GM19452 (cell line): ENCODE data around the gene MCTP1.

ENCODE experiments used
- ATAC-seq: cut with Tn5 transposase; IDR thresholded peaks from one replicate; pipeline ENCODE4 v1.9.1; 2021; ENCODE audit not compliant: unreplicated experiment

The MCTP1 gene

GRCh38 chr5:95078868-95079267 lies 206.0 kb downstream of the MCTP1 start:
- no peak for ATAC-seq

- ATAC-seq = no peak
Observed at GRCh38 chr5:95076395-95077185, 208.3 kb downstream of the MCTP1 start.

DNA sequence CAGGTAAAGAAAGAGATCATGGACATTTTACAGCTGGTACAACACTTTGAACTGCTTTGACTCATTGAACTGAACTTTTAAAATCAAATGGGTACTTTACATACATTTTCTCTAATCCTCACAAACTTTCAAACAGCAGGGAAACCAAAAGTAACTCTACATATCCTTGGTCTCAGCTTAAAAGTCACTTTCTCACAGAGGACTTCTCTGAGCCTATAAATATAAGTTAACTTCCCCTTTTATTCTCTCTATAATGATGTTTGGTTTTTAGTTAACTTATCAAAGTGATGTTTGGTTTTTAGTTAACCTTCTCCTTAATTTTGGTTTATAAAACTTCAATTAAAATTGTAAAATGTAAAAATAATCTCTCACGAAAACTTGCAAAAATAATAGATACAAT lies 209.8 kb downstream of the MCTP1 start:
- ATAC-seq = no peak

- no peak for ATAC-seq
Observed at GRCh38 chr5:95072281-95072680, 212.6 kb downstream of the MCTP1 start.

DNA sequence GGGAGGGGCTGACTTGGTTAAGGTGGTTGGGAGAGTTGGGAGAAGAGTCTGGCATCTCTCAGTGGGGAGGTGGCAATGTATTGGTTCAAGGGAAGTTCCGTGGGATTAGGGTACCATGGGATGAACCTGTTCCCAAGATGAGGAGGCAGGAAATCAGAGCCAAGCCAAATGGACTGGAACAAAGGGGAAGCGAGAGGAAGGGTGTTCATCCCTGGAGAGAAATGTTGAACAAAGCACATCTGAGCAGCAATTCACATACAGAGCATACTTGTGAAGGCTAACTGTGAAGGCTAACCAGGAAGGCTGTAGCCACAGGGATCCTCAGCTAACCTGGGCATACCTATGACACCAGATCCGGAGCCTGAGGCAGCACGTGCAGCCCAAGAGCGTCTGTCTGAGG lies 214.0 kb downstream of the MCTP1 start:
- no peak for ATAC-seq

- no peak for ATAC-seq
Observed at GRCh38 chr5:95070453-95070852, 214.4 kb downstream of the MCTP1 start.

- ATAC-seq = no peak
Observed at GRCh38 chr5:95069948-95070347, 214.9 kb downstream of the MCTP1 start.

GRCh38 chr5:95069021-95069420 lies 215.9 kb downstream of the MCTP1 start:
- ATAC-seq = no peak

DNA sequence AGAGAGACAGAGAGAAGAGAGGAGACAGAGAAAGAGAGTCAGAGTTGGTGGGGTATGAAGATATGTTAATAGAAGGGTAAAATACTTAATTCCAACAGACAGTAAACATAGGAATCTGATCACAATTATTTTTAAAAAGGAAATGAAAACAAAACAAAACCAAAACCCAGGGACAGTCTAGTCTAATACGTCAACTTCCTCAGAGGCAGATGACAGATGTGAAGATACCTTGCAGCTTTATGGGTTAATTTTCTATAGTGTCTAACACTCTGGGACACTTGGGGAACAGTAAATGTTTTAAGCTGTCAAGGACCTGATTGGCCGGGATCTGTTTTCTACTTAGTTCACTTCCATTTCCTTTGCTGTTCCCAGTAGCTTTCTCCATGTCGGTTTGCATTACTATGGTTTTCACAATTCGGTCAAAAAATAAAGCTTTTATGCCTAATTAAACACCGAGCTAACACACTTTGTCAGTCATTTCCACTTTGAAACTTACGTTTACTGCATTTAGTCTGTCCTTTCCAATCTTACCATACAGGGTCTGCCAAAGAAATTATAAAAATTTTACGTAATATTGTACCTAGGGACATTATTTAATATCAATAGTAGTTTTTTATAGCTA lies 216.5 kb downstream of the MCTP1 start:
- ATAC-seq = peak; percentile 70

- no peak for ATAC-seq
Observed at GRCh38 chr5:95066048-95066447, 218.8 kb downstream of the MCTP1 start.

DNA sequence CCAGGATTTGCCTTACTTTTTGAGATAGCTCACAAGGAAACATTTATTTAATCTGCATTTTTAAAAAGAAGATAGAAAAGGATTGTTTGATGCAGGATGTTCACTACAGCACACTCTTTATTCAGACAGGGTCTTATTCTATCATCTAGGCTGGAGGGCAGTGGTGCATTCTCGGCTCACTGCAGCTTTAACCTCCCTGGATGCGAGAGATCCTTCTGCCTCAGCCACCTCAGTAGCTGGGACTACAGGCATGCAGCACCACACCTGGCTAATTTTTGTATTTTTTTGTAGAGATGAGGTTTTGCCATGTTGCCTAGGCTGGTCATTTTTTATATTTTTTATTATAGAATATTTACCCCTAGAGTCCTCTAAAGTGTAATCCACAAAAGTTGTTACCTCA lies 221.4 kb downstream of the MCTP1 start:
- no peak for ATAC-seq

DNA sequence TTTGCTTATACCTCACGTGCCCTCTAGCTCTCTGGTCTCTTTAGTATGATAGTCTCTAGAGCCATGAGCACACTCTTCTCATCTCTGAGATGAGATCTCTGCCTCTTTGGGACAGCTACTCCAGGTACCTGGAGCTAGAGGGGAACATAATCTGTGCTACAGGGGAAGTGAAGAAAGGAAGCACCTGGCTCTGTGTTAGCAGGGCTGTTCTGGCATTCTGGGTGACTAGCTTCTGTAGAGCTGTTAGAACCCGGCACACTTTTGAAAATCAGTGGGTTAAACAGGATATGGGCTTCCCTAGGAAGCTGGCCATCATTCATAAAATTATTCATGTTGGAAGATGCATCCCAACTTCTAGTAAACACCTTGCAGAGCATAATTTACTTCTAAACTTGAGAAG lies 224.8 kb downstream of the MCTP1 start:
- ATAC-seq = no peak

DNA sequence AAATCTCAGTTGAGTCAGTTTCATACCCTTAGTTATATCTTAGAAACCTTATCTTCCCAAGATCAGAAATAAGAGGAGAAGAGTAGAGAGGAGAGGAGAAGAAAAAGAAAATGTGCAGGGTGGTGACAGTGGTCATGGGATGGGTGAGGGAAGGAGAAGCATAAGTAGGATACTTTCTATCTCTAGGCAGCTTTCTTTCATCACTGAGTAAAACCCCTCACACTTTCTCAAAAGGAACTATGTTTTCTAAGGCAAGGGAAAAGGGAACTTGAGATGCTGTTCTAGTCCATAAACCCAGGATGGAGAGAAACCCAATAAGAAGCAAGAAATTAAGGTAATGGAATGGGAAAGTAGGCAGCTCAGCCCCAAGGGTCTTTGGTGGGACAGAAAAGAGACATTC lies 225.3 kb downstream of the MCTP1 start:
- ATAC-seq = no peak

GRCh38 chr5:95057615-95058014 lies 227.3 kb downstream of the MCTP1 start:
- no peak for ATAC-seq

DNA sequence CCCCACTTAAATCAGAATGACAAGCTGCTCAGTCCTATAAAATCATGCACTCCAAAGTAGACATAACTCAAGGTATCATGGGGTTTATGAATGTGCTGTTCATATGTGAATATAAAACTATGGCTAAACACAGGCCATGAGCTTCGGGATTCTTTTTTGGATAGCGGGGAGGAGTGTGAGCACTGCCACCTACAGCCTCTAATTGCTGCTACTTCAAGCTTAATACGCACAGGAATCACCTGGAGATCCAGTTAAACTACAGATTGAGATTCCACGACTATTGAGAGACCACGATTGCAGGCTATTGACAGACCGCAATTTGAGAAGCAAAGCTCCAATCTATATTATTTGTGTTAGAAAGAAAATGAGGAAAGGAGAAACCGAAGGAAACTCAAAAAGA lies 231.6 kb downstream of the MCTP1 start:
- ATAC-seq = no peak

- ATAC-seq = no peak
Observed at GRCh38 chr5:95050708-95051107, 234.2 kb downstream of the MCTP1 start.

- ATAC-seq = no peak
Observed at GRCh38 chr5:95048628-95049027, 236.3 kb downstream of the MCTP1 start.

- ATAC-seq = no peak
Observed at GRCh38 chr5:95045181-95045965, 239.5 kb downstream of the MCTP1 start.

GRCh38 chr5:95044096-95044495 lies 240.8 kb downstream of the MCTP1 start:
- ATAC-seq = no peak

GRCh38 chr5:95043648-95044047 lies 241.2 kb downstream of the MCTP1 start:
- ATAC-seq = no peak

- no peak for ATAC-seq
Observed at GRCh38 chr5:95043234-95043633, 241.7 kb downstream of the MCTP1 start.

- ATAC-seq = no peak
Observed at GRCh38 chr5:95042037-95042436, 242.9 kb downstream of the MCTP1 start.
